GM23248 (cell line): ENCODE results near the gene SAPCD2.

ENCODE experiments used
- EZH2 ChIP-seq: fragments of 200-600 bp; sonication (generic); IDR thresholded peaks from 2 replicates; pipeline ENCODE4 v1.6.1; 2018; ENCODE audit warnings: antibody characterized with exemption, mild to moderate bottlenecking; ENCODE audit not compliant: insufficient read depth, poor library complexity, severe bottlenecking
- EZH2phosphoT487 ChIP-seq: fragments of 200-600 bp; sonication (generic); IDR thresholded peaks from 2 replicates; pipeline ENCODE4 v1.6.1; 2018; ENCODE audit warnings: antibody characterized with exemption, moderate library complexity, mild to moderate bottlenecking, low read depth; ENCODE audit not compliant: insufficient read depth

- no peak for TF ChIP-seq EZH2
- TF ChIP-seq EZH2phosphoT487 = no peak
Measured at GRCh38 chr9:137114613-137115393, 44.4 kb upstream of the SAPCD2 start, which contains the start of gene DPP7.
